ENCODE measurements around the gene ZNF385C.

DNA sequence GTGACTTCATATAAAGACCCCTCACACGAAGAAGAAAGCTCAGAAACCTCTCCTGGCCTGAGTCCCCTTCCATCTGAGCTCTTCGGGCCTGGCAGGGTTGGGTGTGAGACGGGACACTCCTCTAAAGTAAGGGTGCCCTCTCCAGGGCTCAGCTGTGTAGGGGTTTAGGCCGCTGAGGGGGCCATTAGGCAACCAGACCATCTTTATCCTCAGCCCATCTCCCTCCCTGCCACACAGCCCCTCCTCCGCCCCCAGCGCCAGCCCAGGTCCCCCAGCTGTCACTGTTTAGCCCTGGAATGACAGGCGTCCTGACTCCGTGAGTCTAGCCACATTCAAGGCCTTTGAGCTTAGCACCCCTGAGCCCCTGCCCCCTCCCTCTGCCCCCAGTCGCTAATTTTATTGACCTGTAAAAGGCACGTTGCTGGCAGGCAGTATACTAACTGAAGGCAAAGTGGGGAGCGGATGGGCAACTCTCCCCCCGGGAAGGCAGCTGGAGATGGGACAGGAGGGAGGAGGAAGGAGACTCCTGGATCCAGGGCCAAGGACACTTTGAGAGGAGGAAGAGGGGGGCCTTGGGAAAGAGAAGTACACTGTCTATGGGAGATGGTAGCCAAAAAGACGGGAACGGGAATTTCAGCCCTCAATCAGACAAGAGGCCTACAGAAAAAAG, 592 bp upstream of the ZNF385C start:
- TF ChIP-seq, protein P1, sequence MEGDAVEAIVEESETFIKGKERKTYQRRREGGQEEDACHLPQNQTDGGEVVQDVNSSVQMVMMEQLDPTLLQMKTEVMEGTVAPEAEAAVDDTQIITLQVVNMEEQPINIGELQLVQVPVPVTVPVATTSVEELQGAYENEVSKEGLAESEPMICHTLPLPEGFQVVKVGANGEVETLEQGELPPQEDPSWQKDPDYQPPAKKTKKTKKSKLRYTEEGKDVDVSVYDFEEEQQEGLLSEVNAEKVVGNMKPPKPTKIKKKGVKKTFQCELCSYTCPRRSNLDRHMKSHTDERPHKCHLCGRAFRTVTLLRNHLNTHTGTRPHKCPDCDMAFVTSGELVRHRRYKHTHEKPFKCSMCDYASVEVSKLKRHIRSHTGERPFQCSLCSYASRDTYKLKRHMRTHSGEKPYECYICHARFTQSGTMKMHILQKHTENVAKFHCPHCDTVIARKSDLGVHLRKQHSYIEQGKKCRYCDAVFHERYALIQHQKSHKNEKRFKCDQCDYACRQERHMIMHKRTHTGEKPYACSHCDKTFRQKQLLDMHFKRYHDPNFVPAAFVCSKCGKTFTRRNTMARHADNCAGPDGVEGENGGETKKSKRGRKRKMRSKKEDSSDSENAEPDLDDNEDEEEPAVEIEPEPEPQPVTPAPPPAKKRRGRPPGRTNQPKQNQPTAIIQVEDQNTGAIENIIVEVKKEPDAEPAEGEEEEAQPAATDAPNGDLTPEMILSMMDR (IDR thresholded peaks at IDR 0.05) = no peak
- no peak for TF ChIP-seq POLR2A (IDR thresholded peaks at IDR 0.05)

Measured in esophagus squamous epithelium (tissue), 4 donors.